DND-41 (cell line): ENCODE data around the gene DOCK8.

Experiments used
- ATAC-seq: fragments of 200-7000 bp; cut with Tn5 transposase; 3 replicates; pipeline ENCODE4 v1.9.1; 2021; ENCODE audit warnings: low read depth; ENCODE audit not compliant: insufficient read depth
- DNase-seq: peaks from one replicate; pipeline ENCODE4 v3.0.0-alpha.2; 2020
- H2AFZ ChIP-seq: 2 replicates; pipeline ENCODE4 v1.6.0; 2012; ENCODE audit warnings: low read depth, low read length
- H3K27ac ChIP-seq: 2 replicates; pipeline ENCODE4 v1.5.1; 2012; ENCODE audit warnings: low read length, inconsistent platforms
- H3K27me3 ChIP-seq: fragments of 200-600 bp; sonication (generic); 2 replicates; pipeline ENCODE4 v1.6.0; 2012; ENCODE audit warnings: low read length, mild to moderate bottlenecking, inconsistent platforms; ENCODE audit not compliant: insufficient read depth, poor library complexity
- H3K36me3 ChIP-seq: 2 replicates; pipeline ENCODE4 v1.5.1; 2012; ENCODE audit warnings: low read length, inconsistent platforms; ENCODE audit not compliant: insufficient read depth
- H3K4me1 ChIP-seq: 2 replicates; pipeline ENCODE4 v1.5.1; 2012; ENCODE audit warnings: mild to moderate bottlenecking, low read length; ENCODE audit not compliant: insufficient read depth
- H3K4me2 ChIP-seq: 2 replicates; pipeline ENCODE4 v1.6.0; 2012; ENCODE audit warnings: mild to moderate bottlenecking, moderate library complexity, low read length, inconsistent platforms; ENCODE audit not compliant: insufficient read depth
- H3K4me3 ChIP-seq, 2 experiments: fragments of 200-600 bp in 1 of 2; shearing (Covaris generic) in 1 of 2; 2 replicates each; pipeline ENCODE4 v1.5.1; 2012 to 2016; ENCODE audit warnings: inconsistent platforms in 2 of 2, low read length in 2 of 2, mild to moderate bottlenecking in 2 of 2, low read depth in 1 of 2, moderate library complexity in 1 of 2
- H3K79me2 ChIP-seq: 2 replicates; pipeline ENCODE4 v1.6.0; 2012; ENCODE audit warnings: low read length, inconsistent platforms; ENCODE audit not compliant: insufficient read depth
- H3K9ac ChIP-seq: 2 replicates; pipeline ENCODE4 v1.6.0; 2012; ENCODE audit warnings: low read depth, mild to moderate bottlenecking, inconsistent platforms, low read length, moderate library complexity
- H3K9me3 ChIP-seq: 2 replicates; pipeline ENCODE4 v1.5.1; 2012; ENCODE audit warnings: low read length, moderate library complexity, mild to moderate bottlenecking, inconsistent platforms; ENCODE audit not compliant: insufficient read depth, severe bottlenecking
- H4K20me1 ChIP-seq: 2 replicates; pipeline ENCODE4 v1.6.0; 2012; ENCODE audit warnings: low read length; ENCODE audit not compliant: insufficient read depth
- EZH2 ChIP-seq: IDR thresholded peaks from 3 replicates; pipeline ENCODE4 v1.6.1; 2012; ENCODE audit warnings: borderline replicate concordance, low read depth, mild to moderate bottlenecking, moderate library complexity, low read length, inconsistent platforms; ENCODE audit not compliant: severe bottlenecking
- TF ChIP-seq, protein P1 (sequence below): IDR thresholded peaks from 2 replicates; pipeline ENCODE4 v1.5.1; 2012; ENCODE audit warnings: borderline replicate concordance, low read length, moderate library complexity, mild to moderate bottlenecking; ENCODE audit not compliant: poor library complexity, severe bottlenecking; ENCODE audit errors: extremely low read depth

Gene DOCK8

DNA sequence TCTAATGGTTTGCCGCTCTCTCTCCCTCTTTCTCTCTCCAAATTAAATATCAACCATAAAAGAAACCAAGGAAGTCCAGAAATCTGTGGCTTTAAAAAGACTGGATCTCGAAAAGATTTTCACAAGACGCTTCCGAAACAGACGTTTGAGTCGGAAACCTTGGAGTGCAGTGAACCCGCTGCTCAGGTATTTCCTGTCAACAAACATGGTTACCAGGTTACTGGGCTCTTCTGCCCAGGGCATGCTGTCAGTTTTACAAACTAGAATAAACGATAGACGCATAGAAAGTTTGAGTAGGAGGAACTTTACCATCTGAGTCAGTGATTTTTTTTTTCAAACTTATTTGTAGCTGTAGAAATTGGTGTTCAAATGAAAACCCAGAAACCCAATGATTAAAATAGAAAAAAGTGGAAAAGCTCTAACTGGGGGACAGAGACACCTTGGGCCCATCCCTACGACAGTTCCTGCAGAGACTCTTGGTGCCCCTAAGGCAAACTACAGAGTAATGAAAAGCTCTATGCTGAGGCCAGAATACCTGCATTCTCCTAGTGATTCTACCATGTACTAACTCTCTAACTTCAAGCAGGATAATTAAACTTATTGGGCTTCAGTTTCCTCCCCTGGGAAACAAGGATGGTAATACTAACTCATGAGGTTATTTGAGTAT lies 90.0 kb downstream of the DOCK8 start:
- no peaks in the 10 kb centered on the region for H3K4me1 ChIP-seq
- no peak for ATAC-seq
- H3K9ac ChIP-seq: no peak overlapping the region
- H2AFZ ChIP-seq: no peak overlapping the region
- no peaks in the 10 kb centered on the region for H3K79me2 ChIP-seq
- no peaks in the 10 kb centered on the region for H4K20me1 ChIP-seq
- no peak for DNase-seq
- TF ChIP-seq, protein P1, sequence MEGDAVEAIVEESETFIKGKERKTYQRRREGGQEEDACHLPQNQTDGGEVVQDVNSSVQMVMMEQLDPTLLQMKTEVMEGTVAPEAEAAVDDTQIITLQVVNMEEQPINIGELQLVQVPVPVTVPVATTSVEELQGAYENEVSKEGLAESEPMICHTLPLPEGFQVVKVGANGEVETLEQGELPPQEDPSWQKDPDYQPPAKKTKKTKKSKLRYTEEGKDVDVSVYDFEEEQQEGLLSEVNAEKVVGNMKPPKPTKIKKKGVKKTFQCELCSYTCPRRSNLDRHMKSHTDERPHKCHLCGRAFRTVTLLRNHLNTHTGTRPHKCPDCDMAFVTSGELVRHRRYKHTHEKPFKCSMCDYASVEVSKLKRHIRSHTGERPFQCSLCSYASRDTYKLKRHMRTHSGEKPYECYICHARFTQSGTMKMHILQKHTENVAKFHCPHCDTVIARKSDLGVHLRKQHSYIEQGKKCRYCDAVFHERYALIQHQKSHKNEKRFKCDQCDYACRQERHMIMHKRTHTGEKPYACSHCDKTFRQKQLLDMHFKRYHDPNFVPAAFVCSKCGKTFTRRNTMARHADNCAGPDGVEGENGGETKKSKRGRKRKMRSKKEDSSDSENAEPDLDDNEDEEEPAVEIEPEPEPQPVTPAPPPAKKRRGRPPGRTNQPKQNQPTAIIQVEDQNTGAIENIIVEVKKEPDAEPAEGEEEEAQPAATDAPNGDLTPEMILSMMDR: no peak
- TF ChIP-seq EZH2: no peak
- H3K36me3 ChIP-seq: peaks cover 54% of the 10 kb centered on the region
- H3K9me3 ChIP-seq: no peaks in the 10 kb centered on the region
- H3K4me2 ChIP-seq: no peak overlapping the region
- H3K27me3 ChIP-seq: no peaks in the 10 kb centered on the region
- H3K4me3 ChIP-seq: no peak overlapping the region
- H3K27ac ChIP-seq: no peak overlapping the region

DNA sequence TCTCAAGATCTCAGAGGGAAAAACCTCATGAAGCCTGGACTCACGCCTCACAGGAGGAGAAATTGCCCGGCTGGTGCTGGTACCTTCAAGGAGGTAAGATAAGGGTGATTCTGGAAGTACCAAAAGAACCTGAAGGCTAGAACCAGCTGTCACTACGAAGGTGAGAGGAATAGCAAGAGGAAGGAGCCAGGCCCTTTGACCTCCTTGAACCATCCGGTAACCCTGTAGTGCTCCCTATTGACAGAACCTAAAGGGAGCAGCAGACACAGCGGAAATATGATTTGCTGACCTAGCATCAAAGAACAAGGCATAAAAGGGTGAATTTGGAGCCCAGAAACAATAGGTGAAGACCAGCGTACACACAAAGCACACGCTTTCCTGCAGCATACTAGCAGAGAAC lies 92.2 kb downstream of the DOCK8 start:
- no peaks in the 10 kb centered on the region for H3K4me1 ChIP-seq
- H3K36me3 ChIP-seq: peaks cover 44% of the 10 kb centered on the region
- H3K4me3 ChIP-seq: no peak overlapping the region
- ATAC-seq: peak; percentile 70
- no peaks in the 10 kb centered on the region for H3K27me3 ChIP-seq
- H3K9me3 ChIP-seq: no peaks in the 10 kb centered on the region
- TF ChIP-seq EZH2: no peak
- TF ChIP-seq, protein P1: peak; percentile 47
- H4K20me1 ChIP-seq: no peaks in the 10 kb centered on the region
- DNase-seq: peak; percentile 36
- H3K79me2 ChIP-seq: no peaks in the 10 kb centered on the region
- no peak overlapping the region for H3K9ac ChIP-seq
- H3K4me2 ChIP-seq: no peak overlapping the region
- H2AFZ ChIP-seq: no peak overlapping the region
- H3K27ac ChIP-seq: no peak overlapping the region

DNA sequence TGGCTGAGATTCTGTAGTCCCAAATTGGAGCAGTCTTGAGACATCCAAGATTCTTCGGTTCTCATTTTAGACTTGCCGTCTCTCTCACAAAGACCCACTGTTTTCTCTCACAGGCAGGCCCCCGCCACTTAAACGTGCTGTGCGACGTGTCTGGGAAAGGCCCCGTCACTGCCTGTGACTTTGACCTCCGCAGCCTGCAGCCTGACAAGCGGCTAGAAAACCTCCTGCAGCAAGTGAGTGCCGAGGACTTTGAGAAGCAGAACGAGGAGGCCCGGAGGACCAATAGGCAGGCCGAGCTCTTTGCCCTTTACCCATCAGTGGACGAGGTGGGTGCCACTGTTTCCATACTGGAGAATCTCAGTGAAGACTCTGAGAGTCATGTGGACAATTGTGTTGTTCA lies 97.2 kb downstream of the DOCK8 start:
- Histone ChIP-seq H4K20me1 (no peaks in the 10 kb centered on the region), H3K36me3 (peaks cover 62% of the 10 kb centered on the region), H3K79me2 (no peaks in the 10 kb centered on the region), H3K4me1 (no peaks in the 10 kb centered on the region), H3K27ac (no peak overlapping the region), H3K4me3 (no peak overlapping the region), H3K4me2 (no peak overlapping the region), H2AFZ (no peak overlapping the region), H3K9me3 (no peaks in the 10 kb centered on the region), H3K9ac (no peak overlapping the region), H3K27me3 (no peaks in the 10 kb centered on the region)
- ATAC-seq (no peak), DNase-seq (no peak)
- TF ChIP-seq, protein P1: no peak
- TF ChIP-seq EZH2: no peak
